NCI-H128 (cell line): ENCODE data around the gene NAGS.
"Not testable (repeated sequence)": the region's sequence is repeated elsewhere in the genome, so short reads cannot be mapped to it uniquely, and the experiment has no call there.

Experiments
- DNase-seq: peaks from one replicate; lab custom pipeline; 2025; ENCODE audit not compliant: unreplicated experiment; lab: John Stamatoyannopoulos, UW

The NAGS gene

GRCh38 chr17:44004077-44004760, at the start of gene NAGS:
NAGS (plus strand) TSS chr17:44004622; CDS start chr17:44004664, 42 bp downstream.
- DNase-seq: no peak

- no peak for DNase-seq
Observed at GRCh38 chr17:43956222-43956621, 48.2 kb upstream of the NAGS start.

GRCh38 chr17:43958748-43959352, 45.6 kb upstream of the NAGS start:
- DNase-seq: no peak

GRCh38 chr17:43961292-43961691, 43.1 kb upstream of the NAGS start:
- not testable (repeated sequence) for DNase-seq

- DNase-seq: no peak
Observed at GRCh38 chr17:43961954-43962353, 42.5 kb upstream of the NAGS start.

GRCh38 chr17:43962479-43962878, 41.9 kb upstream of the NAGS start:
- DNase-seq: no peak

GRCh38 chr17:43966276-43966675, 38.1 kb upstream of the NAGS start:
- DNase-seq: no peak

- no peak for DNase-seq
Observed at GRCh38 chr17:43967251-43967875, 37.1 kb upstream of the NAGS start.

GRCh38 chr17:43970366-43970765, 34.1 kb upstream of the NAGS start:
- DNase-seq: no peak

GRCh38 chr17:43971436-43971835, 33.0 kb upstream of the NAGS start:
- DNase-seq: not testable (repeated sequence)

GRCh38 chr17:43972444-43973212, 31.8 kb upstream of the NAGS start:
- not testable (repeated sequence) for DNase-seq

GRCh38 chr17:43974382-43975266, 29.8 kb upstream of the NAGS start:
- DNase-seq: no peak

GRCh38 chr17:43975898-43976297, 28.5 kb upstream of the NAGS start:
- DNase-seq: no peak

- DNase-seq: no peak
Observed at GRCh38 chr17:43976963-43977837, 27.2 kb upstream of the NAGS start.

GRCh38 chr17:43978078-43978477, 26.3 kb upstream of the NAGS start:
- DNase-seq: no peak

- no peak for DNase-seq
Observed at GRCh38 chr17:43979011-43979410, 25.4 kb upstream of the NAGS start.

- DNase-seq: no peak
Observed at GRCh38 chr17:43979671-43980070, 24.8 kb upstream of the NAGS start.

GRCh38 chr17:43982171-43982570, 22.3 kb upstream of the NAGS start:
- DNase-seq: no peak

GRCh38 chr17:43983196-43983514, 21.3 kb upstream of the NAGS start:
- DNase-seq: no peak
